Naive B cell (primary cell): Measurements from ENCODE around the gene RXFP2. TPM values are rescaled to one million over a fixed set of nuclear protein-coding genes. Genes with fewer than 3 reads are reported as not detected.

Experiments used
- ATAC-seq, 2 donors: fragments of 150-1000 bp; cut with Tn5 transposase; 2 replicates each; pipeline ENCODE4 v1.10.0; 2021; ENCODE audit warnings: low read depth in 2 of 2, mild to moderate bottlenecking in 2 of 2, moderate library complexity in 2 of 2
- DNase-seq: peaks from one replicate; pipeline ENCODE4 v3.0.0; 2022
- H3K27ac Mint-ChIP-seq, 6 donors: one replicate each; pipeline ENCODE4 v1.8.0; 2020 to 2022; ENCODE audit warnings: mild to moderate bottlenecking in 6 of 6, mixed read lengths in 6 of 6, moderate library complexity in 5 of 6, inconsistent platforms in 2 of 6
- H3K27me3 Mint-ChIP-seq, 3 donors: one replicate each; pipeline ENCODE4 v1.8.0; 2021 to 2022; ENCODE audit warnings: mixed read lengths in 3 of 3, mild to moderate bottlenecking in 1 of 3
- H3K36me3 Mint-ChIP-seq, 2 donors: one replicate each; pipeline ENCODE4 v1.8.0; 2020 to 2022; ENCODE audit warnings: mixed read lengths in 2 of 2, inconsistent platforms in 1 of 2, mild to moderate bottlenecking in 1 of 2
- H3K4me1 Mint-ChIP-seq, 3 donors: one replicate each; pipeline ENCODE4 v1.8.0; 2020 to 2022; ENCODE audit warnings: mixed read lengths in 3 of 3, inconsistent platforms in 1 of 3, mild to moderate bottlenecking in 1 of 3, moderate library complexity in 1 of 3
- H3K4me3 Mint-ChIP-seq, 8 donors: one replicate each; pipeline ENCODE4 v1.8.0; 2020 to 2022; ENCODE audit warnings: mild to moderate bottlenecking in 8 of 8, mixed read lengths in 8 of 8, moderate library complexity in 8 of 8, inconsistent platforms in 2 of 8
- H3K9me3 Mint-ChIP-seq, 7 donors: one replicate each; pipeline ENCODE4 v1.8.0; 2020 to 2022; ENCODE audit warnings: mixed read lengths in 7 of 7, mild to moderate bottlenecking in 5 of 7, inconsistent platforms in 2 of 7, moderate library complexity in 1 of 7
- polyA plus RNA-seq, 6 donors: library from polyadenylated mRNA; unstranded; fragments of 300-500 nt; fragmentation: Illumina TruSeq; gene quantifications; one replicate each; pipeline ENCODE4 v1.2.3, GENCODE V29; 2021; ENCODE audit warnings: low read depth in 6 of 6

Gene RXFP2
- polyA plus RNA-seq, 6 donors from 2014 or later = not detected

GRCh38 chr13:31815361-31816144, 76.2 kb downstream of the RXFP2 start:
- no peak overlapping the region for H3K4me3 Mint-ChIP-seq
- no peaks in the 10 kb centered on the region for H3K4me1 Mint-ChIP-seq
- no peak overlapping the region for H3K27ac Mint-ChIP-seq
- peaks cover 5 to 20% (median 8%) of the 10 kb centered on the region in 3 donors for H3K27me3 Mint-ChIP-seq
- no peak for ATAC-seq
- H3K36me3 Mint-ChIP-seq = peaks cover 4 to 21% of the 10 kb centered on the region in 2 donors
- H3K9me3 Mint-ChIP-seq = peaks cover 14 to 71% (median 33%) of the 10 kb centered on the region in 7 donors
- DNase-seq = no peak

- Mint-ChIP-seq H3K36me3 (peaks cover 4 to 12% of the 10 kb centered on the region in 2 donors), H3K27ac (no peak overlapping the region), H3K4me3 (no peak overlapping the region), H3K27me3 (peaks cover 0 to 8% (median 0%) of the 10 kb centered on the region in 3 donors), H3K9me3 (peaks cover 8 to 54% (median 31%) of the 10 kb centered on the region in 7 donors), H3K4me1 (no peaks in the 10 kb centered on the region)
- no peak for ATAC-seq
- no peak for DNase-seq
These were observed 78.9 kb downstream of the RXFP2 start for GRCh38 chr13:31818236-31818635.

- no peak for DNase-seq
- ATAC-seq = no peak
- no peak overlapping the region for H3K27ac Mint-ChIP-seq
These were observed 85.6 kb downstream of the RXFP2 start for GRCh38 chr13:31824705-31825517.

GRCh38 chr13:31826521-31826920, 87.2 kb downstream of the RXFP2 start:
- ATAC-seq = no peak
- no peak overlapping the region for H3K4me3 Mint-ChIP-seq
- no peak for DNase-seq

More at GRCh38 chr13:31824705-31825517, 85.6 kb downstream of the RXFP2 start:
- peak overlapping the region in 1 of 8 donors; percentile 16 for H3K4me3 Mint-ChIP-seq
- no peaks in the 10 kb centered on the region for H3K27me3 Mint-ChIP-seq
- no peaks in the 10 kb centered on the region for H3K4me1 Mint-ChIP-seq
- no peaks in the 10 kb centered on the region for H3K36me3 Mint-ChIP-seq
- no peaks in the 10 kb centered on the region for H3K9me3 Mint-ChIP-seq

GRCh38 chr13:31827707-31828106, 88.4 kb downstream of the RXFP2 start:
- DNase-seq (no peak), ATAC-seq (no peak)
- Mint-ChIP-seq H3K9me3 (no peaks in the 10 kb centered on the region), H3K4me3 (no peak overlapping the region), H3K4me1 (no peaks in the 10 kb centered on the region), H3K36me3 (no peaks in the 10 kb centered on the region), H3K27ac (no peak overlapping the region), H3K27me3 (no peaks in the 10 kb centered on the region)

More at GRCh38 chr13:31826521-31826920, 87.2 kb downstream of the RXFP2 start:
- no peaks in the 10 kb centered on the region for H3K36me3 Mint-ChIP-seq
- H3K4me1 Mint-ChIP-seq = no peaks in the 10 kb centered on the region
- no peaks in the 10 kb centered on the region for H3K9me3 Mint-ChIP-seq
- H3K27ac Mint-ChIP-seq = no peak overlapping the region
- H3K27me3 Mint-ChIP-seq = no peaks in the 10 kb centered on the region

- Mint-ChIP-seq H3K4me3 (no peak overlapping the region), H3K4me1 (no peaks in the 10 kb centered on the region), H3K27ac (no peak overlapping the region), H3K27me3 (peaks cover 6 to 18% (median 11%) of the 10 kb centered on the region in 3 donors), H3K9me3 (no peaks in the 10 kb centered on the region), H3K36me3 (no peaks in the 10 kb centered on the region)
- DNase-seq (no peak), ATAC-seq (no peak)
These were observed 96.6 kb downstream of the RXFP2 start for GRCh38 chr13:31835932-31836331.

GRCh38 chr13:31843044-31843443, 103.7 kb downstream of the RXFP2 start:
- Mint-ChIP-seq H3K27me3 (peaks cover 36 to 43% (median 41%) of the 10 kb centered on the region in 3 donors), H3K9me3 (no peaks in the 10 kb centered on the region)

GRCh38 chr13:31846182-31846938, 107.0 kb downstream of the RXFP2 start:
- ATAC-seq = peak; percentile 95 to 96
- DNase-seq = peak; percentile 75
- Mint-ChIP-seq H3K27ac (peak overlapping the region in 1 of 6 donors; percentile 8), H3K9me3 (no peaks in the 10 kb centered on the region), H3K36me3 (no peaks in the 10 kb centered on the region), H3K4me3 (peak overlapping the region; percentile 81 to 91 (median 88)), H3K27me3 (peaks cover 23 to 42% (median 36%) of the 10 kb centered on the region in 3 donors), H3K4me1 (peaks cover 0 to 15% (median 15%) of the 10 kb centered on the region in 3 donors)

More at GRCh38 chr13:31843044-31843443, 103.7 kb downstream of the RXFP2 start:
- Mint-ChIP-seq H3K36me3 (no peaks in the 10 kb centered on the region), H3K4me3 (no peak overlapping the region), H3K27ac (no peak overlapping the region), H3K4me1 (peaks cover 0 to 15% (median 15%) of the 10 kb centered on the region in 3 donors)
- ATAC-seq (no peak), DNase-seq (no peak)

- Mint-ChIP-seq H3K9me3 (no peaks in the 10 kb centered on the region), H3K4me1 (peaks cover 0 to 15% (median 15%) of the 10 kb centered on the region in 3 donors), H3K27me3 (peaks cover 20 to 41% (median 36%) of the 10 kb centered on the region in 3 donors), H3K36me3 (no peaks in the 10 kb centered on the region), H3K4me3 (peak overlapping the region; percentile 63 to 86 (median 78)), H3K27ac (no peak overlapping the region)
- DNase-seq (no peak), ATAC-seq (peak; percentile 23 to 34)
These were observed 107.8 kb downstream of the RXFP2 start for GRCh38 chr13:31846961-31847752.

- peak overlapping the region in 3 of 8 donors; percentile 4 to 77 (median 18) for H3K4me3 Mint-ChIP-seq
- H3K4me1 Mint-ChIP-seq = peaks cover 0 to 15% (median 15%) of the 10 kb centered on the region in 3 donors
- no peaks in the 10 kb centered on the region for H3K36me3 Mint-ChIP-seq
- H3K27ac Mint-ChIP-seq = no peak overlapping the region
- ATAC-seq = no peak
- H3K27me3 Mint-ChIP-seq = peaks cover 6 to 28% (median 27%) of the 10 kb centered on the region in 3 donors
- DNase-seq = no peak
- H3K9me3 Mint-ChIP-seq = no peaks in the 10 kb centered on the region
These were observed 109.3 kb downstream of the RXFP2 start for GRCh38 chr13:31848621-31849020.

GRCh38 chr13:31849206-31849605, 109.9 kb downstream of the RXFP2 start:
- no peaks in the 10 kb centered on the region for H3K9me3 Mint-ChIP-seq
- ATAC-seq = no peak
- no peaks in the 10 kb centered on the region for H3K36me3 Mint-ChIP-seq
- peaks cover 0 to 15% (median 15%) of the 10 kb centered on the region in 3 donors for H3K4me1 Mint-ChIP-seq
- H3K4me3 Mint-ChIP-seq = peak overlapping the region in 2 of 8 donors; percentile 3 to 60
- DNase-seq = no peak
- peaks cover 0 to 23% (median 22%) of the 10 kb centered on the region in 3 donors for H3K27me3 Mint-ChIP-seq
- H3K27ac Mint-ChIP-seq = no peak overlapping the region

GRCh38 chr13:31850041-31850555, 110.8 kb downstream of the RXFP2 start:
- DNase-seq (no peak), ATAC-seq (no peak)
- Mint-ChIP-seq H3K36me3 (no peaks in the 10 kb centered on the region), H3K27ac (no peak overlapping the region), H3K4me1 (peaks cover 0 to 15% (median 15%) of the 10 kb centered on the region in 3 donors), H3K4me3 (peak overlapping the region in 1 of 8 donors; percentile 41), H3K9me3 (no peaks in the 10 kb centered on the region), H3K27me3 (peaks cover 0 to 14% (median 14%) of the 10 kb centered on the region in 3 donors)
